Measurements from ENCODE around the gene LMF1.
A peak's percentile ranks its signal among the peaks of the same experiment; 100 is the strongest.

LMF1 gene

GRCh38 chr16:937311-937710 lies 33.5 kb downstream of the LMF1 start:
- no peak for DNase-seq (ENCODE audit: low read depth)
- H3K4me3 ChIP-seq (ENCODE audit: low read depth, low read length), result no peak overlapping the region

GRCh38 chr16:935684-936083 lies 35.1 kb downstream of the LMF1 start:
- H3K4me3 ChIP-seq (ENCODE audit: low read depth, low read length), result no peak overlapping the region
- no peak for DNase-seq (ENCODE audit: low read depth)

- no peak for DNase-seq (ENCODE audit: low read depth)
- no peak overlapping the region for H3K4me3 ChIP-seq (ENCODE audit: low read depth, low read length)
These were observed 36.6 kb downstream of the LMF1 start for GRCh38 chr16:934178-934577.

- H3K4me3 ChIP-seq (ENCODE audit: low read depth, low read length), result no peak overlapping the region
- no peak for DNase-seq (ENCODE audit: low read depth)
These were observed 37.2 kb downstream of the LMF1 start for GRCh38 chr16:933581-933980.

GRCh38 chr16:932831-933330 lies 37.9 kb downstream of the LMF1 start:
- H3K4me3 ChIP-seq (ENCODE audit: low read depth, low read length), result no peak overlapping the region
- no peak for DNase-seq (ENCODE audit: low read depth)

- DNase-seq (ENCODE audit: low read depth), result no peak
- H3K4me3 ChIP-seq (ENCODE audit: low read depth, low read length), result no peak overlapping the region
These were observed 38.9 kb downstream of the LMF1 start for GRCh38 chr16:931626-932500.

- DNase-seq (ENCODE audit: low read depth), result no peak
- H3K4me3 ChIP-seq (ENCODE audit: low read depth, low read length), result no peak overlapping the region
These were observed 39.6 kb downstream of the LMF1 start for GRCh38 chr16:931171-931570.

- no peak for DNase-seq (ENCODE audit: low read depth)
- H3K4me3 ChIP-seq (ENCODE audit: low read depth, low read length), result no peak overlapping the region
These were observed 40.3 kb downstream of the LMF1 start for GRCh38 chr16:930511-930910.

- no peak for DNase-seq (ENCODE audit: low read depth)
- H3K4me3 ChIP-seq (ENCODE audit: low read depth, low read length), result no peak overlapping the region
These were observed 40.7 kb downstream of the LMF1 start for GRCh38 chr16:930076-930475.

- DNase-seq (ENCODE audit: low read depth), result no peak
- no peak overlapping the region for H3K4me3 ChIP-seq (ENCODE audit: low read depth, low read length)
These were observed 41.3 kb downstream of the LMF1 start for GRCh38 chr16:929227-930073.

GRCh38 chr16:928526-928925 lies 42.3 kb downstream of the LMF1 start:
- H3K4me3 ChIP-seq (ENCODE audit: low read depth, low read length), result no peak overlapping the region
- no peak for DNase-seq (ENCODE audit: low read depth)

GRCh38 chr16:927931-928330 lies 42.9 kb downstream of the LMF1 start:
- DNase-seq (ENCODE audit: low read depth), result no peak
- no peak overlapping the region for H3K4me3 ChIP-seq (ENCODE audit: low read depth, low read length)

- no peak overlapping the region for H3K4me3 ChIP-seq (ENCODE audit: low read depth, low read length)
- DNase-seq (ENCODE audit: low read depth), result no peak
These were observed 43.4 kb downstream of the LMF1 start for GRCh38 chr16:927406-927805.

- H3K4me3 ChIP-seq (ENCODE audit: low read depth, low read length), result no peak overlapping the region
- DNase-seq (ENCODE audit: low read depth), result no peak
These were observed 44.1 kb downstream of the LMF1 start for GRCh38 chr16:926715-927114.

- no peak for DNase-seq (ENCODE audit: low read depth)
- no peak overlapping the region for H3K4me3 ChIP-seq (ENCODE audit: low read depth, low read length)
These were observed 46.0 kb downstream of the LMF1 start for GRCh38 chr16:924806-925205.

GRCh38 chr16:924063-924462 lies 46.7 kb downstream of the LMF1 start:
- H3K4me3 ChIP-seq (ENCODE audit: low read depth, low read length), result no peak overlapping the region
- DNase-seq (ENCODE audit: low read depth), result no peak

GRCh38 chr16:923184-923583 lies 47.6 kb downstream of the LMF1 start:
- H3K4me3 ChIP-seq (ENCODE audit: low read depth, low read length), result no peak overlapping the region
- no peak for DNase-seq (ENCODE audit: low read depth)

- no peak overlapping the region for H3K4me3 ChIP-seq (ENCODE audit: low read depth, low read length)
- DNase-seq (ENCODE audit: low read depth), result no peak
These were observed 48.7 kb downstream of the LMF1 start for GRCh38 chr16:922051-922450.

- DNase-seq (ENCODE audit: low read depth), result no peak
- H3K4me3 ChIP-seq (ENCODE audit: low read depth, low read length), result no peak overlapping the region
These were observed 49.4 kb downstream of the LMF1 start for GRCh38 chr16:921321-921905.

- peak; percentile 8 for DNase-seq (ENCODE audit: low read depth)
- no peak overlapping the region for H3K4me3 ChIP-seq (ENCODE audit: low read depth, low read length)
These were observed 50.1 kb downstream of the LMF1 start for GRCh38 chr16:920717-921116.
